NCI-H1694 treated with DMSO at 0.1 percent for 48 hours (cell line): ENCODE measurements around the gene RBM28.
"Not testable (repeated sequence)": the region's sequence is repeated elsewhere in the genome, so short reads cannot be mapped to it uniquely, and the experiment has no call there.

Source experiments
- DNase-seq: peaks from one replicate; lab custom pipeline; 2025; lab: John Stamatoyannopoulos, UW

RBM28 gene

DNA sequence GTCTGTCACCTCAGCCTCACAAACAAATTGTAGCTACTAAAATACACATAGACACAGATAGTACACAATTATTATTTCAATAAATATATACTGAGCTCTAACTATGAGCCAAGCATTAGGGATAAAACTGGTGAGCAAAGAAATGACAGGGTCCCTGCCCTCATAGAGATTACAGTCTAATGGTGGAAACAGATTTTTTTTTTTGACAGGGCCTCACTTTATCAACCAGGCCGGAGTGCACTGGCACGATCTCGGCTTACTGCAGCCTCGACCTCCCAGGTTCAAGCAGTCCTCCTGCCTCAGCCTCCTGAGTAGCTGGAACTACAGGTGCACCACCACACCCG is 695 bp upstream of the RBM28 start:
- no peak for DNase-seq

DNA sequence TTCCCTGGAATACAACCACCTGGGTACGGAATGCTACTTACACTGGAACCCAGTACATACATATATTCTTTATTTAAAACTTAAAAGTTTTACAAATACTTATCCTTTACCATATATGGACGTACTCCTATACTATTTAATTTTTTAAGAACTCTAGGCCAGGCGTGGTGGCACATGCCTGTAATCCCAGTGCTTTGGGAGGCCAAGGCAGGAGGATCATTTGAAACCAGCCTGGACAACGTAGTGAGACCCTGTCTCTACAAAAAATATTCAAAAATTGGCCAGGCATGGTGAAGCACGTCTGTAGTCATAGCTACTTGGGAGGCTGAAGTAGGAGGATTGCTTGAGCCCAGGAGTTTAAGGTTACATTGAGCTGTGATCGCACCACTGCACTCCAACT is 2.0 kb downstream of the RBM28 start:
- no peak for DNase-seq

GRCh38 chr7:128335730-128336129 is 8.0 kb downstream of the RBM28 start:
- no peak for DNase-seq

DNA sequence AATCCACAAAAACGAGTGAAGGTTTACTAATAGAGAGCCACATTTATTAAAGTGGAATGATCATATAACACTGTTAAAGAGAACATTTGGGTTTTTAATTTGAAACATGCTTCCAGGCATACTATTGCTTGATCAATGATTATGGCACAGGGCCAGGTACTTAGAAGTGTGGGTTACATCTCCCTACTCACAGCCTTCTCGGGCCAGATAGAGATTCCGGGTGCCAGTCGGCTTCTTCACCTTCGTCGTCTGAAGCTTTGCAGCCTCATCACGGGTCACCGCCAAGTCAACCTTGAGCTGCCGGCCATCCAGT is 19.4 kb downstream of the RBM28 start:
- DNase-seq: no peak

GRCh38 chr7:128323459-128324367 is 20.0 kb downstream of the RBM28 start:
- no peak for DNase-seq

DNA sequence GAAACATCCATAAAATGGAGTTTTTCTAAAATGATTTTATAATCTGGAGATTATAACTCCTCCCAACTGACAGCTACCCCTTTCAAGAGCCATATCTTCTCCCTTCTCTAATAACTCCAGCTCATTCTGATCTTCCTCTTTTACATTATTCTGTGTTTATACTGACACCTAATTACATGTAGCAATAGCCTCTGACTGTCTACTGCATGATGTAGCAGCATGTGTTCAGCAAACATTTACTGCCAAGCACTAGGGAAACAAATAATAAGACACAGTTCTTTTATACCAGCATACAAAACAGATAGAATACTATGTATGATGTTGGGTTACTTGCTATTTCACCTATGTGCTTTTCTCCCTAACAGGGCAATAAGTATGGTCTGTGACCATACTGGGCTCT is 20.7 kb downstream of the RBM28 start:
- DNase-seq: no peak

- peak; percentile 37 for DNase-seq
Observed at GRCh38 chr7:128322040-128322643, 21.6 kb downstream of the RBM28 start.

DNA sequence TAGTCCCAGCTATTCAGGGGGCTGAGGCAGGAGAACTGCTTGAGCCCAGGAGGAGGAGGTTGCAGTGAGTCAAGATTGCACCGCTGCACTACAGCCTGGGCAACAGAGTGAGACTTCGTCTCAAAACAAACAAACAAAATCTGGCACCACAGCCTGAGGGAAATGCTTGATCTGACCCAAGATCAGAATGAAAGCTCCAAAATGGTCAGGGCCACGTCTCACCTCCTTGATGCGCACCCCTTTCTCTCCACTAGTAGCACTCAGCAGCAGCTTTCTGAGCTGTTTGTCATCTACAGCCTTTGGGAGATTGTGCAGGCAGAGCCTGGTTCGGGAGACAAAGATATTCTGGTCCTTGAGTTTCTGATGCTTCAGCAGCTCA is 22.7 kb downstream of the RBM28 start:
- DNase-seq: no peak

GRCh38 chr7:128318691-128319090 is 25.0 kb downstream of the RBM28 start:
- DNase-seq: no peak

DNA sequence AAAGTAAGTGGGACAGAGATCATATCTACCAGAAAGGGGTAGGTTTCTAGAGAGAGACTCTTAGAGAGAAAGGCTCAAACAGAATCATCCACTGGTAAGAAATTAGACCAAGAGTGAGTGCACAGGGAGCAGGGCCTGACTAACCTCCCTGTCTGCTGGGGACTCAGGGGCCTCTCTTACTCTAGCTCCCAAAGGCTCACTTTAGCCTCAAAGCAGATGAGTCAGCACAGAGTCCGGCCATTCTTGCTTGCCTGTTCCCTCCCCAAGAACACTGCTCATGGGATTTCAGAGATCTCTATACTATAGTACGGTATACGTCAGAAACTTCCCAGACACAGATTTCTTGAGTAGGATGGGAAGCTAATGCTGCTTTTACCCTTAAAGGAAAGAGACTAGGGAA is 32.7 kb downstream of the RBM28 start:
- DNase-seq: no peak

DNA sequence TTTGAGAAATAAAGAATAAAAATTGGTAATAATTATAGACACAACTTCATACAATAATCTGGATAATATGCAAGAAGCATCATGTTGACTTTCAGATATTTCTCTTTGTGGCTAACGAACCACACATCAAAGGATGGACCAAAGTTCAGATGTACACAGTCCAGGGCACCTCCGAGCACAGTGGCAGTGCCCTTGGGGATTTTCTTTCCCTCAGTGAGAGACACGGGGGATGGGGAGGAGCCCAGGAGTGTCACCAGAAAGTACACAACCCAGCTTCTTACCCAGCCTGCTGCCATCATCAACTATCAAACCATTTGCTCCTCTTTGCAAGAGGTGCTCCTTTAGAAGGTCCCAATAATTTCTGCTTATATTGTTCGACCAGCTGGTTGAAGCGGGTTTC is 33.2 kb downstream of the RBM28 start:
- no peak for DNase-seq

DNA sequence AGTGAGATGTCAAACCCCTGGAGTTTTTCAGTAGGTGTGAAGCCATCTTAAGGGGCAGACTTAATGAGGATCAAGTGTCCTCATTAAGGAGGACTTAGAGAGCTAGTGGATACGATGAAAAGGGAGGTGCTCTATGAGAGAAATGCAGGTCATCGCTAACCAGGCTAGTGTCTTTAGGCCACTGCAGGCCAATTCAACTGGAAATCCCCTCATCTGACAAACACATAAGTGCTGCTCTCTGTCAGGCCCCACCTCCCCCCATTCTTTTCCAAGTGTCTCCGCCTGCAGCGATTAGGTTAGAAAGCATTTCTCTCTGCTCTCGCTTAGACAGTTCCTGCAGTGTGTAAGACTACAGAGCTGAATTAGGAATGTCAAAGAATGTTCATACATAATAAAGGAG is 33.7 kb downstream of the RBM28 start:
- DNase-seq: no peak

DNA sequence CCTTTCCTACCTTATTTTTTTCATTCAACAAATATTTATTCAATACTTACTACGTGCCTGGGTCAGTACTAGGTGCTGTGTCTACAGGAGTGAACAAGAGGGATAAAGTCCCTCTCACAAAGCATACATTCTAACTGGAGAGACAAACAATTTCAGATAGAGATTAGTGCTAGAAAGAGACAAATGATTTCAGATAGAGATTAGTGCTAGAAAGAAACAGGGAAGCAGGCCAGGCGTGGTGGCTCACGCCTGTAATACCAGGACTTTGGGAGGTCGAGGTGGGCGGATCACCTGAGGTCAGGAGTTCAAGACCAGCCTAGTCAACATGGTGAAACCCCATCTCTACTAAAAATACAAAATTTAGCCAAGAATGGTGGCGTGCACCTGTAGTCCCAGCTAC is 34.6 kb downstream of the RBM28 start:
- no peak for DNase-seq

DNA sequence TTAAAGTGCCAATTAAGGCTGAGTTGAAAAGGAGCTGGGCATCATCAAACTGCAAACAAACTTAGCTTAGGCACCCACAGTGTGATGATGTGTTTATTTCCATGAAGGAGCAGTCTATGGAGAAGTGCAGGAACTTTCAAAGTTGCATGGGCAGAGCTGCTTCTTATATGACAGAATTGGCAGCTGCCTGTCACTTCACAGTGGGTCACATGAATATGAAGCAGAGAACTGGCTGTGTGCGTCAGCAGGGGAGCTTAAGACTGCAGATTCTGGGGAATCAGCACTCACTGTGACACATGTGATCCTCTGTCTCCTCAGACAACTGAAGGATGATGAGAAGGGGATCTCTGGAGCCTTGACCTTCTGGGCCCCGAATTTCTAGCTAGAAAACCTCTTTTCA is 36.6 kb downstream of the RBM28 start:
- DNase-seq: no peak

DNA sequence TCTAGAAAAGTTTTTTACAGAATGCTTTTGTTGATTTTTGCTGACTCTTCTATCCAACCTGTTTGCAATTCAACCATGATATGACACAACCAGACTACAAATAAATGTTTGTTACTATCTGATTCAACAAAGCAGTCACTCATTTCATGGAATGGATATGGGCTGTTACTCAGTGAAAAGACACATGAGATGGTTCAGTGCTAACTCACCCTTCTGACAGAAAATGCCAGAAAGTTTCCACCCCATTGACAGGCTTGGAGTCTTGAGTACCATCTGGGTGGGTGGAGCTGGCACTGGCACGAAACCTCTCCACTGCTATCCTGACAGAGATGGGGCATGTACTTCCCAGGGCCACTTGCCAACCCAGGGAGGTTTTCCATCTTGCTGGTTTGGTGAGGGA is 39.5 kb downstream of the RBM28 start:
- peak; percentile 75 for DNase-seq

GRCh38 chr7:128303643-128304042 is 40.1 kb downstream of the RBM28 start:
- DNase-seq: no peak

DNA sequence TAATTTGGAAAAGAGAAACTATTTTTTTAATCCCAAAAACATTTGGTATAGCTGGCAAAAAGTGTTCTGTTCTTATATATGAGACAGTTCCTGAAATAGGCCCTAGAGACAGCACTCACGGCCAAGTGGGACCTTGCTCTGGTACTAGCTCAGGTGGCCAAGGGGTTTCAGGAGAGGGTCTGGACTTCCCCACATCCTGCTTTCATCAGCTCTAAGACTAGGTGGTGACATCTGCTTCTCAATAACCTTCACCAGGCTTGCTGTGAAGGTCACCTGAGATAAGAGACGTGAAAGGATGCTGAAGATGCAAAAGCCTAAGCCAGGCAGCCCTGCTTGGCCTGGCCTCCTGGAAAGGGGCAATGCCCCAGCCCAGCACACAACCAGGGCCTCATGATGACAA is 40.6 kb downstream of the RBM28 start:
- DNase-seq: no peak

- peak; percentile 14 for DNase-seq
Observed at GRCh38 chr7:128302139-128302538, 41.6 kb downstream of the RBM28 start.

GRCh38 chr7:128299109-128299607 is 44.5 kb downstream of the RBM28 start:
- no peak for DNase-seq

DNA sequence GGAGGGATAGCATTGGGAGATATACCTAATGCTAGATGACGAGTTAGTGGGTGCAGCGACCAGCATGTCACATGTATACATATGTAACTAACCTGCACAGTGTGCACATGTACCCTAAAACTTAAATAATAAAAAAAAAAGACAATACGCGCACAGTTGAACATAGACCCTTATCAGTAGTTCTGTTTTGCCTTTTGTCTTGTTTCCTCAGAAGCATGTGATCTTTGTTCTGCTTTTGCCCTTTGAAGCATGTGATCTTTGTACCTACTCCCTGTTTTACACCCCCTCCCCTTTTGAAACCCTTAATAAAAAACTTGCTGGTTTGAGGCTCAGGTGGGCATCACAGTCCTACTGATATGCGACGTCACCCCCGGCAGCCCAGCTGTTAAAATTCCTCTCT is 45.7 kb downstream of the RBM28 start:
- DNase-seq: not testable (repeated sequence)

DNA sequence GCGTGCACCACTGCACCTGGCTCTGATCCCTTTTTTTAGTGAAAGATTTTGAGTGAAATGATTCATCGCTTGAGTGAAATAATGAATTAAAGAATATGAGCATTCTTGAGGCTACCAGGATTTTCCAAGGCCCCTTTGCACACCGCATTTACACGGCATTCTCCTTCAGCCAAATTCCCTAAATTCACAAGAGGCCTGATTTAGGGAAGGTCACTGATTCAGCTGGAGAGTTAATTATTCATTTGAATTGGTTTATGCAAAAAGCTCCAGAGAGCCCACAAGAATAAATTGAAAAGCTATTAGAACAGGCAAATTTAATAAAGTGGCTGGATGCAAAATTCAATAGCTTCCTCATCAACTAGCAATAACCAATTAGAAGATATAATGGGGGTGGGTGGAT is 56.2 kb downstream of the RBM28 start:
- no peak for DNase-seq

DNA sequence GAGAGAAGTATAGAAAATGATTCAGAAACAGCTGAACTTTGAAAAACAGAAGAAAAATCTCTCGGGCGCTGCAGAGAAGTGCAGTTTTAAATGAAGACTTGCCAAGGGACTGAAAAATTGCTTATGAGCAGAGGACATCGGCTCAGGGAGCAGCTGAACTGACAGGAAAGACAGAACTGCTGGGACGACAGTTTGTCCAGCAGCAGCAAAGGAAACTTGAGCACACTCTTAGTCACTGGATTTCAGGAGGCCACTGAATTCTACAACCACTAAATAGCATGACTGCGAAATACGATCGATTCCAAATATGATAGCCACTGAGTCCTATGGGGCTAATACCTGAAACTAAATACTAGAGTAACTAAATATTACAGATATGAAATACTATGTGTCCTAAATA is 59.6 kb downstream of the RBM28 start:
- no peak for DNase-seq

- DNase-seq: no peak
Observed at GRCh38 chr7:128281605-128282380, 61.9 kb downstream of the RBM28 start.
